ENCODE results near the gene CNOT3. TPM values are rescaled to one million over a fixed set of nuclear protein-coding genes. Genes with fewer than 3 reads are reported as not detected.

CNOT3 gene
- polyA plus RNA-seq, 12 donors, result 29.8 to 595 (median 38.1) TPM

DNA sequence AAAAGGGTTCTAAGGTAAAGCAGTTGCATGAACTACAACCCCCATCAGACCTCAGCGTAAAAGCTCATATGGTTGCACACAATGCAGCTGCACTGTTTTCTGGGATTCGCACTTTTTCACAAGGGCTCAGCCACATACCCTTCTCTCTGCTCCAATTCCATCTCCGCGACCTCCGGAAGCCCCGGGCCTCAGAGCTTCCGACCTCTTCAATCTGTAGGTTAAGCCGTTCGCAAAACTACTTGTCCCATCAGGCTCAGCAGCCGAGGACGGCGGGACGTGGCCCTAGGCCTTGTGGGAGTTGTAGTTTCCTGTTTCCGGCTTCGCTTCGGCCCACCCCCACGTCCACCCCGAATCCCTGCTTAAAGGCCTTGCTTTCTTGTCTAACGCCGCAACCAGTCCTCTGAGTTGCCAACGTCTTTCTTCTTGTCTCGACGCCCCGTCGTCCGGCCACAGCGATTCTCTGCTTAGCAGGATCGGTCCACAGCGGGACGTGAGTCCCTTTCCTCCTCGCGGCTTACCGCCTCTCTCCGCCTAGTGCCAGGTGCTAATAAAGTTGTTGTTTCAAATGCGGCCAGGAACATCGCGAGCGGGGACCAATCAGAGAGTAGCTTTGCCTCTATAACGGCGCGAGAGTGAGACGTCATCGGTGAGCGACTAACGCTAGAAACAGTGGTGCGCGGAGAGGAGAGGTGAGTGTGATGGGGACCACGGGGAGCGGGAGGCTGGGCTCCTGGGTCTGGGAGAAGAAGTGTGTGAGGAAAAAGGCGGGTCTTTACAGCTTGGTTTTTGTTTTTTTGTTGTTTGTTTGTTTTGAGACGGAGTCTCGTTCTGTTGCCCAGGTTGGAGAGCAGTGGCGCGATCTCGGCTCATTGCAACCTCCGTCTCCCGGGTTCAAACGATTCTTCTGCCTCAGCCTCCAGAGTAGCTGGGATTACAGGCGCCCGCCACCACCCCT, 22.2 kb upstream of the CNOT3 start, which contains the start of the genes PRPF31 and TFPT:
Gene PRPF31, plus strand, starts transcription at position 646 of the 955 bp plus-strand sequence. CDS start 2,525 bp downstream, outside the sequence.
Gene TFPT, minus strand, starts transcription at position 549 of the 955 bp plus-strand sequence. Its CDS starts 388 bp downstream, at position 161.
- peak; percentile 98 for DNase-seq

DNA sequence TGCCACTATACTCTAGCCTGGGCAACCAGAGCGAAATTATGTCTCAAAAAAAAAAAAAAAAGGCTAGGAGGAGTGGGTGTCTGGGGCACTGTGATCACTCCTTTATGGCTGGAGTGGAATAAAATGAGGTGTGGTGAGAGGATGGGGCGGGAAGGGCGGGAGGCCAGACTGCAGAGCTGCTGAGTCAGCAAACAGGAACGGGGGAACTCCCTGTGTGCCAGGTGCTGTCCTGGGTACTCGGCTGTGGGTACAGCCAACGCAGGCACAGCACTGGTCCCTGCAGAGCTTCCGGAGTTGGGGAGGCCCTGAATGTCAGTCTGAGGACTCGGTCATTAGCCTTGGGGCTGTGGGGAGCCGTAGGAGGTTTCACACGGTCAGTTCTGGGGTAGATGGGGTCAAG, 16.3 kb upstream of the CNOT3 start:
- no peak for DNase-seq

DNA sequence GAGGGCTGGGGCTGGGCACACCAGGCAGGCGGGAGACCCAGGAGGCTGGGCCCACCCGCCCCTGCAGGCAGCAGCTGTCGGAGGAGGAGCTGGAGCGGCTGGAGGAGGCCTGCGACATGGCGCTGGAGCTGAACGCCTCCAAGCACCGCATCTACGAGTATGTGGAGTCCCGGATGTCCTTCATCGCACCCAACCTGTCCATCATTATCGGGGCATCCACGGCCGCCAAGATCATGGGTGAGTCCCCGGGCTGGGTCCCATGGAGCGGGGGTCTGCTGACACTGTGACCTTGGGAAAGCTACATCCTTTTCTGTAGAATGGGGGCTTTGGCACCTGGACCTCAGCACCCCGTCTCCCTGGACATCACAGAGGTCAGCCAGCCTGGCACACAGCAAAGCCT, 13.9 kb upstream of the CNOT3 start:
- DNase-seq, result no peak

DNA sequence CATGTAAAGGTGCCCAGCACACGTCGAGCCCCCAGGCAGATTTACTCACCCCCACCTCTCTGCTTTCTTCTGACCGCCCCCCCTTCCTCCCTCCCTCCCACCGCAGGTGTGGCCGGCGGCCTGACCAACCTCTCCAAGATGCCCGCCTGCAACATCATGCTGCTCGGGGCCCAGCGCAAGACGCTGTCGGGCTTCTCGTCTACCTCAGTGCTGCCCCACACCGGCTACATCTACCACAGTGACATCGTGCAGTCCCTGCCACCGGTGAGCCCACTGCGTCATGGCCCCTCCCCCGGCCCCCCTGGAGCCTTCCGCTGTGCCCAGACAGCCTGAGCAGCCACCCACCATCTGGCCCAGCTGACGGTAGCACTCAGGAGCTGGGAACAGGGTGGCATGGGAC, 13.2 kb upstream of the CNOT3 start:
- DNase-seq, result no peak

DNA sequence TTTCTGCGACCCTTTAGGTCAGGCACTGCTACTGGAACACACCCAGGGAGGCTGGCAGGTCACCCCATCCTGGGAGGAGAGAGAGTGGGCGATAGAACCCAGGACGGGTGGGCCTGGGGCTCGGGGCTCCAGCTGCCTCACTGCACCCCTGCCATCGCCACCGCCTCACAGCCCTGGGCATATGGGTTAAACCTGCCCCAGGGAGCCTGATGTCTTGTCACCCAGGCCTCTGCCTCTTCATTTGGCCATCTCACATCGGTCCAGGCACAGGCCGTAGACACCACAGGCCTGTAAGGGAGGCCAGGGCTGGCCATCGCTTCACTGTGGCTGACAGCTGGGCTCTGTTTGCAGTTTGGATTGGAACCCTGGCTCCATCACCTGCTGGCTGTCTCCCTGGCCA, 11.8 kb upstream of the CNOT3 start:
- no peak for DNase-seq

DNA sequence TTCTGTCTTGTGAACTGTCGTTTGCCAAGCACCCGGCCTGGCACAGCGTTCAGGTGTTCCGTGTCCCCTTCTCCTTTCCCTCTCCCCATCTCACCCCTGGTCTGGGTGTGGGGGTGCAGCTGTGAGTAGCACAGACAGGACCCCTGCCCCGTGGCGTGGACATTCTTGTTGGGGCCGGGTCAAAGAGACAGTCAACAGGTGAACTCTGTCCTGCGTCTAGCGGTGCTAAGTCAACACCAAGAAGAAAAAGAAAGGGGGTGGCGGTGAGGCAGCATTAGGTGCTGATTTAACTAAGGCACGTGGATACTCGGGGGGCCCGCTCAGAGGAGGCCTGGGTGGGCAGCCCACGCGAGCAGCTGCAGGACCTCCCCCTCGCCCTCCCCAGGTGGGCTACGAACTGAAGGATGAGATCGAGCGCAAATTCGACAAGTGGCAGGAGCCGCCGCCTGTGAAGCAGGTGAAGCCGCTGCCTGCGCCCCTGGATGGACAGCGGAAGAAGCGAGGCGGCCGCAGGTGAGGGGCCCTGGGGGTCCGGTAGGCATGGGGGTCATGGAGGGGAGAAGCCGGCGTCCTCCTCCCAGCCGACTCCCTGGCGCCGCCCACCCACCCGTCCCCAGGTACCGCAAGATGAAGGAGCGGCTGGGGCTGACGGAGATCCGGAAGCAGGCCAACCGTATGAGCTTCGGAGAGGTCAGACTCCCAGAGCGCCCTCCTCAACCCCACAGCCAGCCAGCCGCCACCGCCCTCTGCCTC, 9.7 kb upstream of the CNOT3 start:
- DNase-seq, result no peak

DNA sequence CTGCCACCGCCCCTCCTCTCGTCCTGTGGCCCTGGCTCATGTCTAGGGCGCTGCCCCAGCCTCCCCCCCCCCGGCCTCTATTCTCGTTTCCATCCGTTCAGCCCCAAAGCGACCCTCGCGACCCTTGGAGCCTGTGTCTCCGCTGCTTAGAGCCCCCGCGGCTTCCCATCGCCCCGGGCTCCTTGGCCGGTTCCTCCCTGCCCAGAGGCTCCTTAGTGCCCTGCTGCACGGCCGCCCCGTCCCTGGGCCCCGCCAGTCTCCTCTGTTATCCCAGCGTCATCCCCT, 9.2 kb upstream of the CNOT3 start:
- no peak for DNase-seq

DNA sequence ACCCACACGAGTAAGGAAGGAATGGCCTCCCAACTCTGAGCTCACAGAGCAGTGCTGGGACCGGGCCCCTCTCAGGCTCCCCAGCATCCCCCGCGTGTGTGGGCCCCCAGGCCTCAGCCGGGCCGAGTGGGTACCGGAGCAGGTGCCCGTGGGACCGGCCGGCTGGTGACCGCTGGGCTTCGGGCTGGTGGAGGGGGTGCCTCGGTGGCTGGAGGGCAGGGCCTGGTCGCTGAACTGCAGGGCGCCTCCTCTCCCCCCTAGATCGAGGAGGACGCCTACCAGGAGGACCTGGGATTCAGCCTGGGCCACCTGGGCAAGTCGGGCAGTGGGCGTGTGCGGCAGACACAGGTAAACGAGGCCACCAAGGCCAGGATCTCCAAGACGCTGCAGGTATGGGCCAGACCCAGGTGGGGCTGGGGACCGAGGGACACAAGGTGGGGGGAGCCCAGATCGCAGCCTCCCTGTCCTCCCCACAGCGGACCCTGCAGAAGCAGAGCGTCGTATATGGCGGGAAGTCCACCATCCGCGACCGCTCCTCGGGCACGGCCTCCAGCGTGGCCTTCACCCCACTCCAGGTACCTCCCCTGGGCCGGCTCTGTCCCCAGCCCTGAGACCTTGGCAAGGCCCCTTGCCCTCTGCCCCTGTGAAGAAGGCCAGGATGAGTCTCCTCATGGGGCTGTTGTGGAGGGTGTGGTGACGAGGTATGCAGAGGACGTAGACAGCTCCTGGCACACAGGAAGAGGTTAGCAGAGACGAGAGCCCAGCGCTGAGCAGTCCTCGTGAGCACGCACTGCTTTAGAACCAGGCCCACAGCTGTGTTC, 8.6 kb upstream of the CNOT3 start:
- DNase-seq, result no peak

DNA sequence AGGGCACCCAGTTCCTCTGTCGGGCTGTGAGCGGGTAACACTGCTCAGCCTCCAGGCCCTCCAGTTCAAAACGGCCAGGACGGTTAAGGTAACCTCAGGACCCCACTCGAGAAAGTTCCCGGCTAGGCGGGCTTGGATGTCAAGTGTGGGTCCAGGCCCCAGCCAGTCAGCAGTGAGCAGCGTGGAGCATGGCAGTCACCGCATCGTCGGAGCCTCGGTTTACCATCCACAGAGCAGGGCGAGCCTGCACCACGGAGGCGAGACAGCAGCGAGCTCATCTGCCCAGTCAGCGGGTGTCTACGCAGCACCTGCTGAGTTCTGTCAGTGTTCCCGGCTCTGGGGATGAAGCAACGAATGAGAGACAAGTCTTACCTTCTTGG, 8.0 kb upstream of the CNOT3 start:
- no peak for DNase-seq

DNA sequence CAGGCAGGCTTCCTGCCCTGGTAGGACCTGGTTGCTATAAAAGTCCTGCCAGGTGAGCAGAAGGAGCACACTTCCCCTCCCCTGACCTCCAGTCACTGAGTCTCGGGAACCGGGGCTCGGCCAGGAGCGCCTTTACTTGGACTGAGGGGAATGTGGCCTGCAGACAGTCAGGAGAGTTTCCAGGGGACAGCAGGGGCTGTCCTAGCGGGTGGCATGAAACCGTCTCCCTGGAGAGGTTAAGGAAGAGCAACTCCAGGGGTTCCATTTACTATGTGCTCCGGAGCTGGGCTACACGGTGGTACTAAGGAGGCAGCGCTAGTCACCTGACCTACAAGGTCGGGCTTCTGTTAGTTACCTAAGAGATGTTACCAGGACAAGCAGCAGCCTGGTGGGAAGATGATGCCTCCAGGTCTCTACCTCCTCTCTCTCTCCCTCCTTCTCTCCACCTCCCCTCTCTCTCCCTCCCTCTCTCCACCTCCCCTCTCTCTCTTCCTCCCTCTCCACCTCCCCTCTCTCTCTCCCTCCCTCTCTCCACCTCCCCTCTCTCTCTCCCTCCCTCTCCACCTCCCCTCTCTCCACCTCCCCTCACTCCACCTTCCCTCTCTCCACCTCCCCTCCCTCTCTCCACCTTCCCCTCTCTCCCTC, 4.1 kb upstream of the CNOT3 start:
- peak; percentile 45 for DNase-seq

DNA sequence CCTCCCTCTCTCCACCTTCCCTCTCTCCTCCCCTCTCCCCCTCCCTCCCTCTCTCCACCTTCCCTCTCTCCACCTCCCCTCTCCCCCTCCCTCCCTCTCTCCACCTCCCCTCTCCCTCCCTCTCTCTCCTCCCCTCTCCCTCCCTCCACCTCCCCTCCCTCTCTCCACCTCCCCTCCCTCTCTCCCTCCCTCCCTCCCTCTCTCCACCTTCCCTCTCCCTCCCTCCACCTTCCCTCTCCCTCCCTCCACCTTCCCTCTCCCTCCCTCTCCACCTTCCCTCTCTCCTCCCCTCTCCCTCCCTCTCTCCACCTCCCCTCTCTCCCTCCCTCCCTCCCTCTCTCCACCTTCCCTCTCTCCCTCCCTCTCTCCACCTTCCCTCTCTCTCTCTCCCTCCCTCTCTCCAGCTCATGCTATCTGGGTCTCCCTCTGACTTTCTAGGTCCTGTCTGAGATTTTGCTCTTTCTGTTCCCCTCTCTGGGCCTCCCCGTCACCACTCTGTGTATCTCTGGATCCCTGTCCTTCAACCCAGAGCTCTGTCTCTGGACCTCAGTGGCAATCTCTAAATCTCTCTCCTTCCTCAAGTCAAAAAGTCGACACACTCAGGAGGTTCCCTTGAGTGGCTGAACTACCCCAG, 3.5 kb upstream of the CNOT3 start:
- no peak for DNase-seq

DNA sequence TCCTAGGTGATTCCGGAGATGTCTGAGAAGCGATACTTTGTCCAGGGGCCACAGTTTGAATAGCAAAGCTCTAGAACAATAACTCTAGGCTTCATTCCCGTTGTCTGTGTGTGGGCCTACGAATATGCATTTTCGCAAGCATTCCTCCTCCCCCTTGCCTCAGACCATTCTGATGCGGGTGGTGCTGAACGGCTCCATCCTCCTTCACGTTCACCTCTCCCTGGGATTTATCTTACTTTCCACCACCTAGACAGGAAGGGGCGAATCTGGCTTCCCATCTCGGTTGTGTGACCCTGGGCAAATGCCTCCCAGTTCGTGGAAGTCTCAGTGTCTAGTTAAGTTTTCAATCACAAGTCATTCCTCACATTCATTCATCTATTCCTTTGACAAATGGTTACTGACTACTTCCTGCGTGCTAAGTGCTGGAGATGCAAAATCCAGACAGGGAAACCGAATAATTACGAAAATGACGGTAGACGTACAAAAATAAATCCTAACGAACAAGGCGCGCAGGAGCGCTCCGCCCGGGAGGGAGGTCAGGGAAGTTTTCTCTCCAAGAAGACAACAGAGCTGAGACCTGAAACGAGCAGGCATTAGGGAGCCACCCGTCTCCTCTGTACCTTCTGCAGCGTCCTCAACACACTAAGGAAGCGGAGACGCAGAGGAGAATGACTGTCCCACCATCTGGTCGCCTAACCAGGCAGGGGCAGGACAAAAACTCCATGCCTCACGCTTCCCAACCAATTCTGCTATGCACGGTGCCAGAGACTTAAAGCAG, 1.3 kb upstream of the CNOT3 start:
- DNase-seq, result no peak

DNA sequence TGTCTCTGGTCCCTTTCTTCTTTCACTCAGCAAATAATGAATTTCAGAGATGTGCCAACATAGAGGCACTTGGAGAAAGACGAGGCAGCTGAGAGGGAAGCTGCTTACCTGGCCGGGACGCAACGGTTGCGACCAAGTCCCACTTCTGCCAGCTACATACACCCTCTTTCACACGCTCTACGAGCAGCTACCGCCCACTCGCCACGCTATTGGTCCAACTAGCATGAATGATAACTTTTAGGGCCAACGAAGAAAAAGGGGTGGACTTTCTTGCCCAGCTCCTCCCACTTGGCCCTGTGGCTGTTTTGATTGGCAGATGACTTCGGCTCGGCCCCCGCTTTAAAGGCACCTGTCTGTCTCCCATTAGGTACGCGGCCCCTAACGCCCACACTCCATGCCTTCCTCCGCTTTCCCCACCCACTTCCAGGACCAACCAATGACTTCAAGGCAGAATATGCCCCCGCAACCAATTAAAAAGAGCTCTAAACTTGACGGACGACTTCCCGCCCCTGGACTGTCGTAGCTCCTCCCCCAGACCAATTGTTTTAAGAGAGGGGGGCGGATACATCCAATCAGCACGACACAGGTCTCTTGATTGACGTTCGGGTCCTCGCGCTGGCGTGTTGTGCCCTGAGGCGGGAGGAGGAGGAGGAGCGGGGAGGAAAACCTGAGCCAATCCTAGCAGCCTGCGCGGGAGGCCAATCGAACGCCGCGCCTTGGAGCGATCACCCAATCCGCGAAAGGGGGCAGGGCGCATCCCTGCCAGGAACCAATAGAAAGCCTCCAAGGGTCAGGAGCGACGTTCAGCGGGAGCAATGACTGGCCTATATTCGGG, 481 bp upstream of the CNOT3 start:
- DNase-seq, result peak; percentile 100

DNA sequence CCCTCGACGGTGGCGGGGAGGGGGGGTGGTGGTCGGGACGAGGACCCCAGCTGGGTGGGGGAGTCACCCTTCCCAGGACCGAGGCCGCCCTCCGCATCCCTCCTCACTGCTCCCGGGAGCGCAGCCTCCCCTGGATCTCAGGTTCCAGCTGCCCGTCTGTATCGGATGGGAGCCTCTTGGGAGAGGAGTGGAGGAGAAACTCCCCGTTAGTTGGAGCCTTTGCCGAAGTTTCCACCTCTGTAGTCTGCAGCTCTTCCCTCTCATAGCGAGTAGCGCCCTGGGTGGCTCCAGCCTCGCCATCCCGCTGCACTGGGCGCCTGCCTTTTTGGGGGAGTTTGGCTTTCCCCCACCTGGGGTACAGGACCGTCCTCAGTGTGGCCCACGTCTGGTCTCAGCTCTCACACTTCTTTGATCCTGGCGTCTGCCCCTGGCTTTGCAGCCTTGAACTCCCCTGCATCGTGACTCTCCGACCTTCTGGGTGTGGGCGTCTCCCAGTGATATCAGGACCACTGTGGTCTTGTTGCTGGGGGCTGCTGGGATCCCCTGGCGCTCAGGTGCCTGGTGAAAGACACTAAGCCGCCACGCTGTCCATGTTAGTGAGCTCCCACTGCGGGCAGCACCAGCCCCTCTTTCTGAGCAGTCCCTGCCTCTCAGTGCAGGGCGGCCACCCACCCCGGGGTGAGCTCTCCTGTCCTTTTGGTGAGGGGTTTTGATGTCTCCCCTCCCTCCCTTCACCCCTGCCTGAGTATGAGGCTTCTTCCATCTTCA, 1.1 kb downstream of the CNOT3 start:
- DNase-seq, result no peak

DNA sequence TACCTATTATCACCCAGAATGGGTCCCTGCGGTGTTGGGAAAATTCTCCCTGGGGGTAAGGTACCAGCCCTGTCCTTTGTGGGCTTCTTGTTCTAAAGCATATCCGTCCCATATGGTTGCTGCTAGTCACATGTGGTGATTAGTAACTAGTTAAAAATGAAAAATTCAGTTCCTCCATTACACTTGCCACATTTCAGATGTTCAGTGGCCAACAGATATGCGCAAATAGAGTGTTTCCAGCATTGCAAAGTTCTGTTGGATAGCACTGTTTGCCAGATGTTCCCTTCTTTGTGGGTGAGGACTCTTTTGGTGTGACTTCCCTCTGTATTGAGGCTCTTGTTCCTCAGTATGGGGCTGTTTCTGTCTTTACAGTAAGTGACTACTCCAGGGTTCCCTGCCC, 3.8 kb downstream of the CNOT3 start:
- no peak for DNase-seq

DNA sequence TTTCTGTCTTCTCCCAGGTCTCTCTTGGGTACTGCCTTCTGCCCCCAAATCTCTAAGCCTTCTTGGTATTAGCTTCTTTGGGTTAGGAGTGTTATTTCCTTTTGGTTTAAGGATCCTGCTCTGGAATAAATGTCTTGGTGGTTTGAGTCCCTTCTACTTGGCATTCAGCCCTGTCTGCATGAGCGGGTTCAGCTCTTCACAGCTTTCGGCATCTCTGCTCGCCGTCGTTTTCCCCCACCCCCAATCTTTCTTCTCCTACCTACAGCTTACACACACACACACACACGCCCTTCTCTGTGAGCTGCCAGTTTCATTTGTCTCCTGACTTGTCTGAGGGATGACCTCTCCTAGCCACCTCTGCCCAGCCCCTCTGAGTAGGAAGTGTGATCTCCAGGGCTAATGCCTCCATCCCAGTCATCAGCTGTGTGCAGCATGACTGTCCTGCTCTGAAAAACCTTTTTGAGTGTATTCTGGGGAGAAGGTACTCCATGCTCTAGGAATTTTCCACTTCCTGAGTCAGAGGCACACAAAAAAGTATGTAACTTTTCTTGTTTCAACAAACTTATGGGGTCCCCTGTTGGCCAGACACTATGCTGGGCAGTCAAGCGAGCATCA, 4.7 kb downstream of the CNOT3 start:
- no peak for DNase-seq

DNA sequence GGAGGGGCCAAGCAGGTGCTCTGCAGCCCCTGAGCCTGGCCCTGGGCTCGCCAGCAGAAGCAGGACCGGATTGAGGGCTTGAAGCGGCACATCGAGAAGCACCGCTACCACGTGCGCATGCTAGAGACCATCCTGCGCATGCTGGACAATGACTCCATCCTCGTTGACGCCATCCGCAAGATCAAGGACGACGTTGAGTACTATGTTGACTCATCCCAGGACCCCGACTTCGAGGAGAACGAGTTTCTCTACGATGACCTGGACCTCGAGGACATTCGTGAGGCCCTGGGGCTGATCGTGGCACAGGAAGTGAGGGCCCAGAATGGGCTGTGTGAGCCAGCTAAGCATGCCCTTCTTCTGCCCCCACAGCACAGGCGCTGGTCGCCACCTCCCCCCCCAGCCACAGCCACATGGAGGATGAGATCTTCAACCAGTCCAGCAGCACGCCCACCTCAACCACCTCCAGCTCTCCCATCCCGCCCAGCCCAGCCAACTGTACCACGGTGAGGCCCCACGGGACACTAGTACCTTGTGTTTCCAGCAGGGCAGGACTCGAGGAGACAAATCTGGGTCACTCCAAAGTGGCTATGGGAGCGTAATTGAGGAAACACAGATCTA, 8.1 kb downstream of the CNOT3 start:
- no peak for DNase-seq

DNA sequence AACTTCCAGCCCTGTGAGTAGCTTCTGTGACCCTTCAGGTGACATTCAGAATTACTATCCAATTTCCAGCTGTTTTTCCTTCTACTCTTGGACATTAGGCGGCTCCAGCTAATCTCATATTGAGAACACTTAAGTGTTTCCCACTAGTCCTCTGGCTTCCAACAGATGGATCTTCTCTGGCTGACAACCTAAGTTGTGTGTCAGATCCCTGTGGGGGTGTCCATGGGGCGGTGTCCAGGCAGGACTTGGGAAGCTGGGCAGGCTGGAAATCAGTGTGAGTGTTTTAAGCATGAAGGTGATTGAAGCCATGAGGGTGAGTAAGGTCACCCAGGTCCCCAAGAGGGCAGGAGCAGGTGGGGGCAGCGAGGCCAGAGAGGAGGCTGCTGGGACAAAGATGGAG, 10.1 kb downstream of the CNOT3 start:
- no peak for DNase-seq

Measured in muscle of arm (tissue), 12 donors.